ENCODE measurements around the gene PTEN.
"Not testable (repeated sequence)": the region's sequence is repeated elsewhere in the genome, so short reads cannot be mapped to it uniquely, and the experiment has no call there.

PTEN gene

DNA sequence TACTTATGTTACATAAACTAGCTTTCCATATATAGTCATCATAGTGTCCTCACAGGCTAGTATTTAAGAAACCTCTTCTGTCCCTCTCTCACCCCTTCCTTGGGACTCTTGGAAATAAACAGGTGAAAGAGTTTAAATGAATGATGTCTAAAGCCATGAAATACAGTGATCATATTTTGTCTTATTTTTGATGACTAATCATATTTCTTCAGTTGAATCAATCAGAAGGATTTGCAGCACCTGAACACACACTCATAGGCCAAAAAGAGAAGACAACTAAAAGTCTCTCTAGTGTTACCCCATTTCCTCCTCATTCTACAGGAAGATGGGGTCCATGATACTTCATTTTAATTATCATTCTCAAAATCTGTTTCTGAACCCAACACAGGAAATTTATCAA, 36.8 kb upstream of the PTEN start:
- H4K20me1 ChIP-seq (ENCODE audit: low read depth, low read length), result no peaks in the 10 kb centered on the region
- no peaks in the 10 kb centered on the region for H3K27me3 ChIP-seq (ENCODE audit: low read length)
- H3K4me2 ChIP-seq (ENCODE audit: low read depth, low read length, poor library complexity, severe bottlenecking), result no peak overlapping the region
- no peak overlapping the region for H3K4me3 ChIP-seq (ENCODE audit: insufficient read depth, low read length, poor library complexity, severe bottlenecking)
- no peak overlapping the region for H3K27ac ChIP-seq (ENCODE audit: low read depth, low read length)
- H3K36me3 ChIP-seq (ENCODE audit: low read length), result no peaks in the 10 kb centered on the region
- H2AFZ ChIP-seq (ENCODE audit: low read depth, low read length, severe bottlenecking), result no peak overlapping the region
- TF ChIP-seq EZH2phosphoT487 (conservative IDR thresholded peaks at IDR 0.05; ENCODE audit: low read length) (no peak), CTCF (IDR thresholded peaks at IDR 0.05; ENCODE audit: insufficient read depth, low read length, poor library complexity, severe bottlenecking) (no peak)
- H3K9ac ChIP-seq (ENCODE audit: low read length), result no peak overlapping the region
- no peaks in the 10 kb centered on the region for H3K9me2 ChIP-seq (replicated peaks; ENCODE audit: insufficient read depth, low read length)
- no peaks in the 10 kb centered on the region for H3K79me2 ChIP-seq (ENCODE audit: insufficient read depth, low read length)
- no peaks in the 10 kb centered on the region for H3K9me3 ChIP-seq (ENCODE audit: insufficient read depth, low read length)
- no peaks in the 10 kb centered on the region for H3F3A ChIP-seq (ENCODE audit: insufficient read depth)

GRCh38 chr10:87827681-87828080, 35.7 kb upstream of the PTEN start:
- Histone ChIP-seq H3K79me2 (ENCODE audit: insufficient read depth, low read length) (no peaks in the 10 kb centered on the region), H3K4me3 (ENCODE audit: insufficient read depth, low read length, poor library complexity, severe bottlenecking) (no peak overlapping the region), H3K4me2 (ENCODE audit: low read depth, low read length, poor library complexity, severe bottlenecking) (no peak overlapping the region), H4K20me1 (ENCODE audit: low read depth, low read length) (no peaks in the 10 kb centered on the region), H3F3A (ENCODE audit: insufficient read depth) (no peaks in the 10 kb centered on the region), H3K9me3 (ENCODE audit: insufficient read depth, low read length) (no peaks in the 10 kb centered on the region), H3K9me2 (replicated peaks; ENCODE audit: insufficient read depth, low read length) (no peaks in the 10 kb centered on the region), H3K27me3 (ENCODE audit: low read length) (no peaks in the 10 kb centered on the region), H2AFZ (ENCODE audit: low read depth, low read length, severe bottlenecking) (no peak overlapping the region), H3K9ac (ENCODE audit: low read length) (no peak overlapping the region), H3K27ac (ENCODE audit: low read depth, low read length) (no peak overlapping the region), H3K36me3 (ENCODE audit: low read length) (no peaks in the 10 kb centered on the region)
- TF ChIP-seq EZH2phosphoT487 (conservative IDR thresholded peaks at IDR 0.05; ENCODE audit: low read length) (no peak), CTCF (IDR thresholded peaks at IDR 0.05; ENCODE audit: insufficient read depth, low read length, poor library complexity, severe bottlenecking) (no peak)

GRCh38 chr10:87829051-87829450, 34.4 kb upstream of the PTEN start:
- H4K20me1 ChIP-seq (ENCODE audit: low read depth, low read length); H3K79me2 ChIP-seq (ENCODE audit: insufficient read depth, low read length); H3K27me3 ChIP-seq (ENCODE audit: low read length); H3K4me3 ChIP-seq (ENCODE audit: insufficient read depth, low read length, poor library complexity, severe bottlenecking); H3K4me2 ChIP-seq (ENCODE audit: low read depth, low read length, poor library complexity, severe bottlenecking); H3K27ac ChIP-seq (ENCODE audit: low read depth, low read length); H3K9ac ChIP-seq (ENCODE audit: low read length); H3K9me3 ChIP-seq (ENCODE audit: insufficient read depth, low read length); H3F3A ChIP-seq (ENCODE audit: insufficient read depth); H2AFZ ChIP-seq (ENCODE audit: low read depth, low read length, severe bottlenecking); H3K36me3 ChIP-seq (ENCODE audit: low read length); H3K9me2 ChIP-seq (replicated peaks; ENCODE audit: insufficient read depth, low read length): not testable (repeated sequence)

DNA sequence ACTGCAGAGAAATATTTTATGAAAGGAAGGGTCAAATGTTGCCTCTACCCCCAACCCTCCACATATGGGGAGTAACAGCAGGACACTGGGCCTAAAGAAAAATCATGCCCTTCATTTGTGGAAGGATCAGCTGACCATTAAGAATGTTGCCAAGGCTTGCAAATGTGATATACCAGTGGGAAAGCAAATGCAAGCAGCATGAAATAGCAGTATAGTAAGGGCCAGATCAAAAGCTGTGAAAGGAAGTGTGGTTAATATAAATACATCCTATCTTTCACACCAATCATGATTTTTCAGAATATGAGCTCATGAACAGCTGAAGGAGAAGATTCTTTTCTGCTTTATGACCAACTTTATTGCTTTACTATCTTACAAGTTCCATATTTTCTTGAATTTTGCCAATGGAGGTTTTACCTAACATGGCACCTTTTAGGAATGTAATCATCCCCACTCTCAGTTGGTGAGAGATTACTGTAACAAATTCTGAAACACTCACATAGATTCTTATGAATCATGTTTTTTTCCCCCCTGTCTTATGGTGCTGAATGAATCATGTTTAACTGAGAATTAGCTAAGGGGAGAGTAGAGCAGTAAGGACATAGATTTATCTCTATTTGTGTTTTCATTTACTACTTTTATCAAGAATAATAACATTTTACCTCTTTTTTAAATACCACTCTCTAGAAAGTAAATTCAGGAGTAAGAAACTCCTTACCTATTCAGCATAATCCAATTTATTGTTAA, 33.3 kb upstream of the PTEN start:
- TF ChIP-seq CTCF (IDR thresholded peaks at IDR 0.05; ENCODE audit: insufficient read depth, low read length, poor library complexity, severe bottlenecking) (no peak), EZH2phosphoT487 (conservative IDR thresholded peaks at IDR 0.05; ENCODE audit: low read length) (no peak)
- H3K9ac ChIP-seq (ENCODE audit: low read length), result no peak overlapping the region
- H3K27ac ChIP-seq (ENCODE audit: low read depth, low read length), result no peak overlapping the region
- no peaks in the 10 kb centered on the region for H3K27me3 ChIP-seq (ENCODE audit: low read length)
- no peaks in the 10 kb centered on the region for H3K79me2 ChIP-seq (ENCODE audit: insufficient read depth, low read length)
- no peaks in the 10 kb centered on the region for H3K9me3 ChIP-seq (ENCODE audit: insufficient read depth, low read length)
- H2AFZ ChIP-seq (ENCODE audit: low read depth, low read length, severe bottlenecking), result no peak overlapping the region
- no peaks in the 10 kb centered on the region for H3K36me3 ChIP-seq (ENCODE audit: low read length)
- H3K4me3 ChIP-seq (ENCODE audit: insufficient read depth, low read length, poor library complexity, severe bottlenecking), result no peak overlapping the region
- no peaks in the 10 kb centered on the region for H4K20me1 ChIP-seq (ENCODE audit: low read depth, low read length)
- no peak overlapping the region for H3K4me2 ChIP-seq (ENCODE audit: low read depth, low read length, poor library complexity, severe bottlenecking)
- no peaks in the 10 kb centered on the region for H3K9me2 ChIP-seq (replicated peaks; ENCODE audit: insufficient read depth, low read length)
- no peaks in the 10 kb centered on the region for H3F3A ChIP-seq (ENCODE audit: insufficient read depth)

Measured in SU-DHL-6 (cell line).